NCI-H82 (cell line): ENCODE data around the gene MUC16.
A peak's percentile ranks its signal among the peaks of the same experiment; 100 is the strongest.
"Not testable (repeated sequence)": the region's sequence is repeated elsewhere in the genome, so short reads cannot be mapped to it uniquely, and the experiment has no call there.

ENCODE experiments used
- DNase-seq: peaks from one replicate; lab custom pipeline; 2025; lab: John Stamatoyannopoulos, UW

The MUC16 gene

DNA sequence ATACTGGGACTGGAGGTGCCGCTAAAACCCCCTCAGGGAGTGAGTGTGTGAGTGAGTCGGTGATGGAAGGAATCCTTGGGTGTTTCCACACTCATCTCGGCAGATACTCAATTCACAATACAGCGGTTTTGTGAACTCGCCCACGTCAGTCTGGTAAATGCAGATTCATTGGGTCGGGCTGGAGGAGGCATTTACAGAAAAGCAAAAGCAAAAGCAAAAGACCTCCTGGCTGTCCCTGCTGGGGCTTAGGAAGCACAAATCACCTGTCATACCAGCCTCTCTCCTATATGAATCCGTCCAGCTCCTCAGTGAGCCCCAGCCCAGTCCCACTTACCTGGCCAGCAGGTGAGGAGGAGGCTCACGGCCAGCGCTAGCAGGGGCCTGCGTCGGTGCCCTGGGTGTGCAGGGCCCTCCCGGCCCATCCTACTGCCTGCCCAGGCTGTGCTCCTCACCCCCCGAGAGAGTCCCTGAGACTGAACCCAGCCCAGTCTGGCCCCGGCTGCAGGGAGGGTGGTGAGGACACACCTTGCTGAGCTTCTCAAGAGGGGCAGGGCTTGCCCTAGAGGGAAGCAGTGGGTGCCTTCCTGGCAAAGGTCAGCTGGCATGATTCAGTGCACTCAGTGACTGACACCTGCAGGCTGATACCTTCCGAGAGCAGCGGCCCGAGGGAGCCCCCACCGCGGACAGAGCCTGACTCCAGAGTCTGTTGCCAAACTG lies at the start of gene MUC16:
TSS of gene MUC16 (minus strand) at position 475 of the 717 bp plus-strand sequence.
- no peak for DNase-seq

DNA sequence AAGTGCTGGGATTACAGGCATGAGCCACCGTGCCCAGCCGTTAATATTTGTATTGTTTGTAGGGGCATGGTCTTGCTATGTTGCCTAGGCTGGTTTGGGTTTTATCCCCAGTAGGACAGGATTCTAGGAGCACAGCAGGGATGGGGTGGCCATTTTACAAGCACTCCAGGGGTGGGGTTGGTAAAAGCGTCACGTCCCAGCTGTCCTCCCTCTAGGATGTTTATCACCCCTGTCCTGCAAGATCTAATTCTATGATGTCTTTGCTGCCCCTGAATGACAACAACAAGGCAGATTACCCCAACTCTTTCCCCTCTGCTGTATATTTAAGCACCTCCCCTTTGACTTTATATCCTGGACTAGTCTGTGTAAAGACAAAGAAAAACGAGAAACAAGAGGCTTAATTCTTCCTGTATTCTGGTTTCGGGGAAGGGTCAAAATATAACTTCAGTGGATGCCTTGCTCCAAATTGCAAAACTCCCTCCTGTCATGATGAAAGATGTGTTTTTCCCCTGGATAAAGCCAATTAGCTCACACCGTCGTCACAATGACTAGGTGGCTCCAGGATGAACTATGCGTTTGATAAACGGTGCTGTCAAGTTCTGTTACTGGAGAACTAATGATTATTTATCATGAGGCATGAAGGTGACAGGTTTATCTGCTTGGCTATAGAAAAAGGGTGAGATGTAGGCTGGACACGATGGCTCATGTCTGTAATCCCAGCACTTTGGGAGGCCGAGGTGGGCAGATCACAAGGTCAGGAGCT lies 48.9 kb upstream of the MUC16 start:
- DNase-seq = peak; percentile 96

DNA sequence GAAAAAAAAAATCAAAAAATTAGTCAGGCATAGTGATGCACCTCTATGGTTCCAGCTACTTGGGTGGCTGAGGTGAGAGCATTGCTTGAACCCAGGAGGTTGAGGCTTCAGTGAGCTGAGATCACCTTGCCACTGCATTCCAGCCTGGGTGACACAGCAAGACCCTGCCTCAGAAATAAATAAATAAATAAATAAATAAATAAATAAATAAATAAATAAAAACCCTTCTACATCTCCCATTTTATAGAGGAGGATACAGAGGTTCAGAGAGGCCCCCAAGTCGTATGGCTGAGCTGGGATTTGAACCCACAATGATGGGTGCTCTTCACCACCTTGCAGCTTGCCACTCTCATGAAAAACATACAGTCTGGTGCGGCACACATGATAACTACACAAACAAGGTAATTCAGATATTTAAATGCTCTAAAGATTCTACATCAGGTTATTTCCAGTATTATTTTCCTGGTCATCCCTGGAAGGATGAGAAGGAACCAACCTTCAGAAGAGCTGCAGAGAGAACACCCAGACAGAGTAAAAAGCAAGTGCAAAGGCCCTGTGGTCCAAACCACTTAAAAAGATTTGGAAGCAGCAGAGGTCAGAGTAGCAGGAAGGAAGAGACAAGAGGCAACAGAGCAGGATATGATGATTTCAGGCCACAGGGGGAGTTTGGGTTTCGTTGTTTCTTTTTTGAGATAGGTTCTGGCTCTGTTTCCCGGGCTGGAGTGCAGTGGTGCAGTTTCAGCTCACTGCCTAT lies 47.5 kb upstream of the MUC16 start:
- DNase-seq = no peak

DNA sequence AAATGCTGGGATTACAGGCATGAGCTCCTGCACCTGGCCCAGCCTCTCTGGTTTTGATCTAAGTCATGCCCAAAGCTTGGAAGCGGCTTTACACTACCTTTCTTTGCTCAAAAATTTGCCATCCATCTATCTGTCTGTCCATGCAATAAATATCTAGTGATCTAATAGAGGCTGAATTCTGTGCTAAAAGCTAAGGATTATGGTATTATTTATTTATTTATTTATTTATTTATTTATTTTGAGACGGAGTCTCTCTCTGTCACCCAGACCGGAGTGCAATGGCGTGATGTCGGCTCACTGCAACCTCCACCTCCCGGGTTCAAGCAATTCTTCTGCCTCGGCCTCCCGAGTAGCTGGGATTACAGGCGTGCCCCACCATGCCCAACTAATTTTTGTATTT lies 45.9 kb upstream of the MUC16 start:
- not testable (repeated sequence) for DNase-seq

DNA sequence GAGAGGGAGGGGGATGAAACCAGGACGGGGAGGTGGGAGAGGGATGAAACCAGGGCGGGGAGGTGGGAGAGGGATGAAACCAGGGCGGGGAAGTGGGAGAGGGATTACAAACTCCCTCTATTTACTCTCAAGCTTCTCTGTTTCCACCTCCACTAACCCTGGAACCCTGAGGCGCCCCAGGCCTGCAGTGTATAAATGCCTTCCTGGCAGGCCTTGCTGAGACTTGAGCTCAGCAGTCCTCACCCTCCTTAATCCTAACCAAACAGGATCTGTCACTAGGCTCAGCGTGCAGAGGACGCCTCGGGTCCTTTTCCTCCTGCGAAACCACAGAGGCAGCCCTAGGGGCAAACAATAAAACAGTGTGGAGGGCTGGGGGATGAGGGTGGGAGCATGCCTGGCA lies 44.6 kb upstream of the MUC16 start:
- peak; percentile 97 for DNase-seq

DNA sequence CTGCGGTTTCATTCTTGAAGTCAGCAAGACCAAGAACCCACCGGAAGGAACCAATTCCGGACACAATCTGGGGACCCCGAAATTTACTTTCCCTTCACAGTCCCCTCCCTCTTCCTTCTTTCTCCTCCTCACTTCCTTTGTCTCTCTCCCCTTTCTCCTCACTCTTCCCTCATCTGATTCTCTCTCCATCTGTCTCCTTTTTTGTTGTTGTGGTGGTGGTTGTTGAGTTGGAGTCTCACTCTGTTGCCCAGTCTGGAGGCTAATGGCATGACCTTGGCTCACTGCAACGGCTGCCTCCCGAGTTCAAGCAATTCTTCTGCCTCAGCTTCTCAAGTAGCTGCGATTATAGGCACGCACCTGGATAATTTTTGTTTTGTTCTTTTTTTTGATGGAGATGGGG lies 44.0 kb upstream of the MUC16 start:
- no peak for DNase-seq

DNA sequence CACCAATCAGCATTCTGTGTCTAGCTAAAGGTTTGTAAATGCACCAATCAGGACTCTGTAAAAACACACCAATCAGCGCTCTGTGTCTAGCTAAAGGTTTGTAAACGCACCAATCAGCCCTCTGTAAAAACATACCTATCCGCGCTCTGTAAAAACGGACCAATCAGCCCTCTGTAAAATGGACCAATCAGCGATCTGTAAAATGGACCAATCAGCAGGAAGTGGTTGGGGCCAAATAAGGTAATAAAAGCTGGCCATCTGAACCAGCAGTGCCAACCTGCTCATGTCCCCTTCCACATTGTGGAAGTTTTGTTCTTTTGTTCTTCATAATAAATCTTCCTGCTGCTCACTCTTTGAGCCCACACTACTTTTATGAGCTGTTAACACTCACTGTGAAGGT lies 43.5 kb upstream of the MUC16 start:
- DNase-seq = not testable (repeated sequence)

DNA sequence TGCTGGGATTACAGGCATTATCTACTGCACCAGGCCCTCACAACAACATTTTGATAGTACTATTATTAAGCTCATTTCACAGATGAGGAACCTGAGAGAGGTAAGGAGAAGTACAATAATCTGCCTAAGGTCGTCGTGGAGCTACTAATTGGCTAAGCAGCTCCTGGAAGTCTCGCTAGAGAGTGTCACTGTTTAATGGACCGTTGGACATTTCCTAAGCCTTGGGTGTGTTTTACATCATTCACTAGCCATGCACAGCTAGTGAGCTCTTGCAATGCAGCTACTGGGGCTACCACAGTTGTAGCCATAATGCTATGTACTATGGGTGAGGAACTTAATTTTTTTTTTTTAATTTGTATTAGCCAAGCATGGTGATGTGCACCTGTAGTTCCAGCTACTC lies 42.7 kb upstream of the MUC16 start:
- DNase-seq = peak; percentile 69

DNA sequence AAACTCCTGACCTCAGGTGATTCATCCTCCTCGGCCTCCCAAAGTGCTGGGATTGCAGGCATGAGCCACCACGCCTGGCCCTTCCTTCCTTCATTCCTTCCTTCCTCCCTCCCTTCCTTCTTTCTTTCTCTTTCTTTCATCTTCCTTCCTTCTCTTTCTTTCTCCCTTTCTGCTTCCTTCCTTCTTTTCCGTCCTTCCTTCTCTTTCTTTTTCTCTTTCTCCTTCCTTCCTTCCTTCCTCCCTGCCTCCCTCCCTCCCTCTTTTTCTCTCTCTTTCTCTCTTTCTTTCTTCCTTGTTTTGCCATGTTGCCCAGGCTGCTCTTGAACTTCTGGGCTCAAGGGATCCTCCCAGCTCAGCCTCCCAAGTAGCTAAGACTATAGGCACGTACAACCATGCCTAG lies 36.5 kb upstream of the MUC16 start:
- no peak for DNase-seq

DNA sequence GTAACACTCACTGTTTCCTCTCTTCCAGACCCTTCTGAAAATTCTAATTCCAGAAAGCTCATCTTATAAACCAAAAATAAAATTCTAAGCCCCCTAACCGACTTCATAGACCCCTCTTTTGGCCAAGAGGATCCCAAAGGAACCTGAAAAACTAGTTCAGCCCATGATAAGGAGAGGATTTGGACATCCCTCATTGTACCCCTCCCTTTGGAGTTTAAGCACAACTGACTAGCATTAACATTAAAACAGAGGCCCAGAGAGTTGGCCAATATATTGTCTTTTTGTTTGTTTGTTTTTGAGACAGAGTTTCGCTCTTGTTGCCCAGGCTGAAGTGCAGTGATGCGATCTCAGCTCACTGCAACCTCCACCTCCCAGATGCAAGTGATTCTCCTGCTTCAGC lies 34.2 kb upstream of the MUC16 start:
- DNase-seq = no peak

DNA sequence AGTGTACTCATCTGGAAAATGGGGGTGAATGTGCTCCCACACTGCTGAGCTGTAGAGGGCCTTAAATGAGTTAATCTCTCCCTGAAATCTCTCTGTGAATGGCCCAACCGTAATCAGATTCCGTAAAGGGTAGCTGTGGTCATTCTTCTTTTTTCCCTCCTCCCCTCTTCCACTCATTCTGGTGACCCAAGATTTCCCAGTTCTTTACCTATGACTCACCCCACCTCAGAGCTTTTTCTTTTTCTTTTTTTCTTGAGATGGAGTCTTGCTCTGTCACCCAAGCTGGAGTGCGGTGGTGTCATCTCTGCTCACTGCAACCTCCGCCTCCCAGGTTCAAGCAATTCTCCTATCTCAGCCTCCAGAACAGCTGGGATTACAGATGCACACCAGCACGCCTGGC lies 33.3 kb upstream of the MUC16 start:
- DNase-seq = no peak

DNA sequence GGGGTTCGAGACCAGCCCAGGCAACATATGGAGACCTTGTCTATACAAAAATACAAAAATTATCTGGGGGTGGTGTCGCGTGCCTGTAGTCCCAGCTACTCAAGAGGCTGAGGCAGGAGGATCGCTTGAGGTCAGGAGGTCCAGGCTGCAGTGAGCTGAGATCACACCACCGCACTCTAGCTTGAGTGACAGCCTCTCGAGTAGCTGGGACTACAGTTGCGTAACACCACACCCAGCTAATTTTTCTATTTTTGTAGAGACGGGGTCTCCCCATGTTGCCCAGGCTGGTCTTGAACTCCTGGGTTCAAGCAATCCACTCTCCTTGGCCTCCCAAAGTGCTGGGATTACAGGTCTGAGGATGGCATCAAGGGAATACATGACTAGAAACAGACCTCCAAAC lies 30.8 kb upstream of the MUC16 start:
- DNase-seq = no peak

DNA sequence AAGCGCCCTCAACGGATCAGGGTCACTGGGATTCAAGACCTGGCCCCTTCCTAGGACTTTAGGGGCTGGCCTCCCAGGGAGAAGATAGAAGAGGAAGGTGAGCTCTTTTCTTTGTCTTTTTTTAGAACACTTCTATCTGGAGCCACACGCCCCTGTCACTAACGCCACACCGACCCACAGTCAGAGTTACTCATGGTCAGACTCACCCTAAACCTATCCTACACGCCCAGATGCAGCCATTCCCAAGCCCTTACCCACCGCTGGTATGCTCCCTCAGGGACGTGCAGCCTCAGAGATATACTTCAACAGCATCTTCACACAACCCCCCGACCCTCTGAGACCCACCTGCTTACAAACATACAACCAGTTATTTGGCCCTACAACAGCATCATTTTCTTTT lies 29.9 kb upstream of the MUC16 start:
- no peak for DNase-seq

DNA sequence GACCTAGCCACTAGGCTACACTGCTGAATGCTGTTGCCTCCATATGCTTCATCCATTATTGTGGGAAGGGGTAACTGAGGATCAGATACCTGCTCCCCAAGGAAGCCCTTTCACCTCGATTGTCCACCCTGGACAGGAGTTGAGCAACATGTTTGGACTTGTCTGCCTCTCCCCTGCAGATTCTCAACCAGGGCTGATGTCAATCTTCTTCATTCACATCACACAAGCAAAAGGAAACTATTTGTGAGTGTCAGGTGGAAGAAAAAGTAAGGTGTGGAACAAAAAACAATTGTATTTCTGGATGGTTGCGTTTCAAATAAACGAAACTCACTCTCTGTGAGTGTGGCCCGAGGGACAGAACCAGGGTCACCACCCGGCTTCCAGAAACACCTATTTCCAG lies 29.5 kb upstream of the MUC16 start:
- no peak for DNase-seq

DNA sequence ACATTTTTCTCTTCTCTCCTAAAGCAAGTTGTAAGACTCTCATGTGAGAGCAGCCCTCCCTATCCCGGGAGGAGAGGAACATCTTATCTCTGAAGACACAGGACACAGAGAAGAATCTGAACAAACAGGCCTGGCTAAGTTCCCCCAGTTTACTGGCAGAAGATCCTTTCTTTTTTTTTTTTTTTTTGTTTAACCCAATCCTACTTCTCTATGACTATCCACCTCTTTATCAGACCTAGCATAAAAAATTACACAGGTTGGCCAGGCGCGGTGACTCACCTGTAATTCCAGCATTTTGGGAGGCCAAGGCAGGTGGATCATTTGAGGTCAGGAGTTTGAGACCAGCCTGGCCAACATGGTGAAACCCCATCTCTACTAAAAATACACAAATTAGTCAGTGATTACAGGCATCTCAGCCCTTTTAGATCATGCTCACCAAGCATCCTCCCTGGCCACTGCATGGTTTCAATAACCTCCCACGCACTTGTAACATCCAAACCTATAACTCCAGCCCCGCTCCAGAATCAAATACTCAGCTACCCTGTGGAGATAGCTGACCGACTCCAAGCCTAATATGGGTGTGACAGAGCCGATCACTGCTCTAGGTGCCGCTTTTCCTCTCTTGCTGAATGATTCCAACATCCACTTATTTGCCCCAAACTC lies 27.3 kb upstream of the MUC16 start:
- DNase-seq = no peak

DNA sequence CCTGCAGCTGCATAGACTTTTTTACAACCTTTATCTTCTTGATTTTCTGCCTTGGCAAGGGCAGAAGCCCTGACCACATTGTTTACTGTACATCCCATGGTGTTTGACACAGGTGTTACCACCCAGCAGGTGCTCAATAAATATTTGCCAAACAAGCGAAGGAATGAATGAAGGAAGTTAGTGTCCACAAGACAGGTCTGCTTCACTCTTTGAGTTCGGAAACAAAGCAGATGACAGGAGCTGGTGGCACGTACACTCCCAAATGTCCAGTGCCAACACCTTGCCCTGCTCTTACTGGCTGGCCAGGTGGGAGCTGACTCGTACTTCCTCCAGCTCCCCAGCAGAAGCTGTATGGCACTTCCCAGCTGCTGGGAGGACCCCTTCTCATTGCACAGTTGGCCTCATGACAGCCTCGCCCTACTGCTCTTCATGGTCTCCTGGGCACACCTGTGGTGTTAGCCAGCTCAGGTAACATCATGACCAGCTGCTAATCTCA lies 22.0 kb upstream of the MUC16 start:
- no peak for DNase-seq

DNA sequence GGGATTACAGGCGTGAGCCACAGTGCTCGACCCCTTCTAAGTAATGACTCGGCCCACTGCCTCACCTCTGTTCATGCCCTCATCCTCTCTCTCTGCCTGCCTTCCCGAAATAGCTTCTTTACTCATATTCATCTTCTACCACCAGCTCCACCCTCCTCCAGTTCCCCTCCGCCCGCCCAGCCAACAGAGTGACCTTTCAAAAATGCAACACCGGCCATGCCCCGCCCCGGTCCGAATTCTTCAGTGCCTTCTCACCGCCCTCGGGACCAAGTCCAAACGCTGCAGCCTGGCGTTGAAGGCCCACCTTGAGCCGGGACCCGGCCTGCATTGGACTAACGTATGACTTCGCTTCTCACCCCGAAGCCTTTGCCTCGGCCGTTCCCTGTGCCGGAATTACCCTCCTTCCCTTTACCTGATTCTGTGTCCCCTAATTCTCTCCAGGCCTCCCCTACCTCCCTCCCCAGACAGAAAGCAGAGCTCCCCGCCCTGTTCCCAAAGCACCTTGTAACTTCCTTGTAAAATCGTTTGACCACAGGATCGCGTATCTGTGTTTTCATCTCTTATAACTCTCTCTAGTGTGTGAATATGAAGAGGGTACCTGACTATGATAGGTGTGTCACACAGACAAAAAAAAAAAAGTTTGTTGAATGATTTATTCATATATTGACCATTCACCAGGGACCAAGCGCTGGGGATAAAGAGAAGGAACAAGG lies 8.1 kb upstream of the MUC16 start:
- no peak for DNase-seq

DNA sequence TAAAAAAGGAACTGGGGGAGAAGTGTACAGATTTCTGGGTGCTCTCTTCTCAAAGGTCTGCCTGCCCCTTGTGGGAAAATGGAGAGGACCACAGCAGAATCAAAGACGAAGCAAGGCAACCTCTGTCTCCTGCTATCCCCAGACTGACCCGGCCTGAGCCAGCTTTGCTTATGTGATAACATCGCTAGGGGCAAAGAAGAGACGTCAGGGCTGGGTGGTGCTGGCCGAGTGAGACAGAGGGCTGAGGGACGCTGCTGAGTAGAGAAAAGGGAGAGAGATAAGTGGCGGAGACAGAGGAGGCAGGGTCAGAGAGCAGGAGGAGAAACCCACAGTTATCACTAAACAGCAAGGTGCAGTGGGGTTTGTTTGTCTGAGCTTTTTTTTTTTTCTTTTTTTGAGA lies 4.6 kb upstream of the MUC16 start:
- no peak for DNase-seq

DNA sequence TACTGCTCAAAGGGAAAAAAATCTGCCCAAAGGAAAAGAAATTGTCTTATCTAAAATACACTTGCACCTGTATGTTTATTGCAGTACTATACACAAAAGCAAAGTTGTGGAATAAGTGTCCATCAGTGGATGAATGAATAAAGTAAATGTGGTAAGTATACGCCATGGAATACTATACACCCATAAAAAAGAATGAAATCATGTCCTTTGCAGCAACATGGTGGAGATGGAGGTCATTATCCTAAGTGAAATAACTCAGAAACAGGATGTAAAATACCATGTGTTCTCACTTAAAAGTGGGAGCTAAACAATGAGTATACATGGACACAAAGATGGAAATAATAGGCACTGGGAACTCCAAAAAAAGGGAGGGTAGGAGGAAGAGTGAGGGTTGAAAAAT lies 3.8 kb upstream of the MUC16 start:
- DNase-seq = no peak

DNA sequence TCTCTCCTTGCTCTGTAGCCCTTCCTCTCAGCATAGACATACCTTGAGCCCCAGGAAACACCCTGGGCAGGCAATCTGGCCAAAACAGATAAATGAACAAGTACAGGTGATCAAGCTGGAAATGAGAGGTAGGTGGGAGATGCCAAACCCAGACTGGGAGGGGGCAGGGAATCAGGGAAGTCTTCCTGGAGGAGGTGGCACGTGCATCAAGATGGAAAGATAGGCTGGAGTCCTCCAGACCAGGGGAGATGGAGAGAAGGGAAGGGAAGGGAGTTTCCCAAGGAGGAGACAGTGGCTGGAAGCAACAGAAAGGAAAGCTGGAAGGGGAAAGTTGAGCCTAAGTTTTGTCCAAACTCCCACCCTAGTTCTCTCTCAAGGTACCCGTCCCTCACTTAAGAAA lies 1.7 kb upstream of the MUC16 start:
- DNase-seq = no peak

DNA sequence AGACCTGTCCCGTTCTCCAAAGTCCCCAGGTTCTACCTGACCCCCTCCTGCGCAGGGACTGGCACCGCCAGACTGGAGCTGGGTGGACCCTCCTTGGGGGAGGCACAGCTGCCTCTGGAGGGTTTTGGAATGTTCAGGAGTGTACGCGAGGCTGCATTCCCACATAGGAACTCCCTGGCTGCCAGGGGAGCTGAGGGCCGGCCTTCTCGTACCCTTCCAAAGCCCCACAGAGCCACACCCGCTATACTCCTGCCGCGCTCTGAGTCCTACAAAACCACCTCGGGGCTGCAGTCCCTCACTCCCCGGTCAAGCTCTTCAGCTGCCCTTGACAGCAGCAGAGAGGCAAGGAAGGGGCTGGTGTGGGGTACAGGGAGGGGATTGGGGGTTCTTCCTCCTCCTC lies 484 bp upstream of the MUC16 start:
- no peak for DNase-seq

DNA sequence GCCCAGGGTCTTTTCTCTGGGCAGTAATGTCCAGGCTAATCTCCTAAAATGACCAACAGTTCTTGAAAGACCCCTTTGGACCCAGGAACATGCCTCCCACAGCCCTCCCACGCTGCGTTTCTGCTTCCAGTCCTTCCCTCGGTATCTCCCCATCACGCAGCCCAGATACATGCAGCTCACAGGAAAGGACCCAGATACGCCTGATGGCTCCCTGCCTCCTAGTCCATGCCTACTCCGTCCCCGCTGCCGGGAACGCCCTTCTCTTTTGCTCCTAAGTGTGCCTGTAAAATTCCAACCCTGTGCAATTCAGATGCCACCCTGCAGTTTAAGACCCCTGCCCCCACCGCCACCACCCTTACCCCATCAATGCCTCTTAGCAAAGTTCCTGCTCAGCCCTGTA lies 778 bp downstream of the MUC16 start:
- DNase-seq = no peak
